Raji (cell line): ENCODE results near the gene SKOR2.

Experiments
- POLR2A ChIP-seq: IDR thresholded peaks from 2 replicates; pipeline ENCODE4 v1.6.1; 2011; ENCODE audit warnings: low read depth, low read length, control low read depth; ENCODE audit not compliant: insufficient read depth

Gene SKOR2, protein sequence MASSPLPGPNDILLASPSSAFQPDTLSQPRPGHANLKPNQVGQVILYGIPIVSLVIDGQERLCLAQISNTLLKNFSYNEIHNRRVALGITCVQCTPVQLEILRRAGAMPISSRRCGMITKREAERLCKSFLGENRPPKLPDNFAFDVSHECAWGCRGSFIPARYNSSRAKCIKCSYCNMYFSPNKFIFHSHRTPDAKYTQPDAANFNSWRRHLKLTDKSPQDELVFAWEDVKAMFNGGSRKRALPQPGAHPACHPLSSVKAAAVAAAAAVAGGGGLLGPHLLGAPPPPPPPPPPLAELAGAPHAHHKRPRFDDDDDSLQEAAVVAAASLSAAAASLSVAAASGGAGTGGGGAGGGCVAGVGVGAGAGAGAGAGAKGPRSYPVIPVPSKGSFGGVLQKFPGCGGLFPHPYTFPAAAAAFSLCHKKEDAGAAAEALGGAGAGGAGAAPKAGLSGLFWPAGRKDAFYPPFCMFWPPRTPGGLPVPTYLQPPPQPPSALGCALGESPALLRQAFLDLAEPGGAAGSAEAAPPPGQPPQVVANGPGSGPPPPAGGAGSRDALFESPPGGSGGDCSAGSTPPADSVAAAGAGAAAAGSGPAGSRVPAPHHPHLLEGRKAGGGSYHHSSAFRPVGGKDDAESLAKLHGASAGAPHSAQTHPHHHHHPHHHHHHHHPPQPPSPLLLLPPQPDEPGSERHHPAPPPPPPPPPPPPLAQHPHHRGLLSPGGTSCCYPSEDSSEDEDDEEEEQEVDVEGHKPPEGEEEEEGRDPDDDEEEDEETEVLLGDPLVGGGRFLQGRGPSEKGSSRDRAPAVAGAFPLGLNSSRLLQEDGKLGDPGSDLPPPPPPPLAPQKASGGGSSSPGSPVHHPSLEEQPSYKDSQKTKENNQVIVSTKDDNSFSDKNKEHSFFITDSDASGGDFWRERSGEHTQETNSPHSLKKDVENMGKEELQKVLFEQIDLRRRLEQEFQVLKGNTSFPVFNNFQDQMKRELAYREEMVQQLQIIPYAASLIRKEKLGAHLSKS

GRCh38 chr18:47251289-47252120 is at the start of gene SKOR2:
TSS of gene SKOR2 (minus strand) at chr18:47251660. CDS start at chr18:47249183, 2,477 bp downstream.
- TF ChIP-seq POLR2A = no peak

DNA sequence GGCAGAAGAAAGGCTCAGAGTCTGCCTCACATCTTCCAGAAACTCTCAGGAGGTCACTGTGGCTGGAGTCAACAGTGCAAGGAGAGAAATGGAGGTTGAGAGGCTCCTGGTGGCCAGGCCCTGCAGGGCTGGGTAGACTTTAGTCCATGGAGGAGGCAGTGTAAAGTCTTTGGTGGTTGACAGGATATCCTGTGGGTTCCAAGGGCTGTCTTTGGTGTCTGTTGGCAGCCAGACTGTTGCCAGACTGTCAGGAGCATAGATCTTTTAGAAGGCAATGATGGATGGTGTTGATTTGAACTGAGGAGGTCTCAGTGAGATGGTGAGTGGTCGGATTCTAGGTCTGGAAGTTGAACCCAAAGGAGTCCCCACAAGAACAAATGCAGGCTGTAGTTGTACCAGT is 45.0 kb upstream of the SKOR2 start:
- no peak for TF ChIP-seq POLR2A

GRCh38 chr18:47294801-47295200 is 43.3 kb upstream of the SKOR2 start:
- no peak for TF ChIP-seq POLR2A

DNA sequence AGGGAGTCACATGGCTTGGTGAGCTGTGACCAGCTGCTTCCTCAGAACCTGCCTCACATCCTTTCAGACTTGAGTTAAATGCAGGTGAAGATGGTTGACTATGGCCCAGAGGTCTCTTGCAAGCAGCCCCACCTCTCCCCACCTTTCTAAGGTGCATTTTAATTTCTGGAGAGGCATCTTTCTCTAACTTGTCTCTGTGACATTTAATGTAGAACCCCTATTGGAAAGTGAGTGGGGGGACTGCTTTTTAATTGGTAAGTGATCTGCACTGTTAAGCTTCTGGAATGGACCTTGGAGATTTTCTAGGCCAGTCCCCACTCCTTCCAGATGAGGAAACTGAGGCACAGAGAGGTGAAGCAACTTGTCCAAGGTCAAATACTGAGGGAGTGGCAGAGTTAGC is 37.3 kb upstream of the SKOR2 start:
- no peak for TF ChIP-seq POLR2A

DNA sequence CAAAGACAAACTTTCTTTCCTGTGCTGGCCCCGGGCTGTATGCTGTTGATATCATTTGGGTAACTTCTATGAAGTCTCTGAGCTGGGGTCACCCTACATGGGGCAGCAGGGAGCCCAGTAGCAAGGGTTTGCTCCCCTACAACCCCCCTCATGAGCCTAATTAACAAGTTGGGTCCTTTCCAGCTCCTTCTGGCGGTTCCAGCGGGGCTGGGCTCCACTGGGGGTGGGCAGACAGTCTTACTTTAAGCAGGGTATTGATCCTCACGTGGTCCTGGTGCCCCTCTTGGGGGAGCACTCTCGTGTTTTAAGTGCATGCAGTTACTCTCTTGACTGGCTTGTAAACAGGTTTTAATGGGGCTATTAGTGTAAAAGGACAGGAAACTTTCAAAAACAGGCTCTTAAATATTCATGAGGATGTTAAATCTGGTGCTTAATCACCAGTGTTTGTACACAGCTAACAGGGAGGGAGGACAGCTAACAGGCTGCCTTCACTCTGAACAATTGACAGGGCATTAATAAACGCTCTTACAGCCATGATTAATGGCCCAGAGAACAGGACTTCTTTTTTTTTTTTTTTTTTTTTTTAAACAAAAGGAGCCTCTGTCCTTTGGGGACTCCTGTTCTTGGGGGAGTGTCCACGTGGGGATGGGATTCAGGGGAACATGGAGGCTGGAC is 36.6 kb upstream of the SKOR2 start:
- TF ChIP-seq POLR2A = no peak

DNA sequence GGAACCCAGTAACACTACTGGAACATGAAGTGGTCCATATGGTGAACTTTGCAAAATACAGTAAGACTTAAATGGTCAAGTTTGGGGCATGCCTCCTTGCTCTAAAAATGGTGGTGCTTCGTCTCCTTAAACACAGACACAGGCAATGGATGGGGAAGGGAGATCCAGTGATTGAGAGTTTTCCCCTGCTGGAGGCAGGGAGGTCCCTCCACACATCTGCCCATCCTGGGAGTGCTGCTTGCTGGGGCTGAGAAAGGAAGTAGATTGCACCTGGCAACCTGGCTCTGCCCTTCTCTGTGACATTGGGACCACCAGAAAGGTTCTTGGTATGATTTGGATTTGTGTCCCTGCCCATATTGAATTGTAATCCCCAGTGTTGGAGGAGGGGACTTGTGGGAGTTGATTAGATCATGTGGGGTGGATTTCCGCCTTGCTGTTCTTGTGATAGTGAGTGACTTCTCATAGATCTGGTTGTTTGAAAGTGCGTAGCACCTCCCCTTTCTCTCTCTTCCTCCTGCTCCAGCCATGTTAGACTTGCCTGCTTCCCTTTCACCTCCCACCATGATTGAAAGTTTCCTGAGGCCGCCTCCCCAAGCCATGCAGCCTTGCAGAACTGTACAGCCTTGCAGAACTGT is 35.4 kb upstream of the SKOR2 start:
- no peak for TF ChIP-seq POLR2A

DNA sequence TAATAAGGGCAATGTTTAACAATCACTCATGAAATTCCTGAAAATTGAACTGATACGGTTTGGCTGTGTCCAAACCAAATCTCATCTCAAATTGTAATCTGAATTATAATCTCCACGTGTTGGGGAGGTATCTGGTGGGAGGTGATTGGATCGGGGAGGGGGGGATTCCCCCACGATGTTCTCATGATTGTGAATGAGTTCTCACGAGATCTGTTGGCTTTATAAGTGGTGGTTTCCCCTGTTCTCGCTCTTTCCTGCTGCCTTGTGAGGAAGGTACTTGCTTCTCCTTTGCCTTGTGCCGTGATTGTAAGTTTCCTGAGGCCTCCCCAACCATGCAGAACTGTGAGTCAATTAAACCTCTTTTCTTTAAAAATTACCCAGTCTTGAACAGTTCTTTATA is 34.0 kb upstream of the SKOR2 start:
- TF ChIP-seq POLR2A = no peak

- no peak for TF ChIP-seq POLR2A
Measured at GRCh38 chr18:47284721-47285395, 33.4 kb upstream of the SKOR2 start.

- no peak for TF ChIP-seq POLR2A
Measured at GRCh38 chr18:47283476-47283875, 32.0 kb upstream of the SKOR2 start.

- no peak for TF ChIP-seq POLR2A
Measured at GRCh38 chr18:47280121-47280520, 28.7 kb upstream of the SKOR2 start.

DNA sequence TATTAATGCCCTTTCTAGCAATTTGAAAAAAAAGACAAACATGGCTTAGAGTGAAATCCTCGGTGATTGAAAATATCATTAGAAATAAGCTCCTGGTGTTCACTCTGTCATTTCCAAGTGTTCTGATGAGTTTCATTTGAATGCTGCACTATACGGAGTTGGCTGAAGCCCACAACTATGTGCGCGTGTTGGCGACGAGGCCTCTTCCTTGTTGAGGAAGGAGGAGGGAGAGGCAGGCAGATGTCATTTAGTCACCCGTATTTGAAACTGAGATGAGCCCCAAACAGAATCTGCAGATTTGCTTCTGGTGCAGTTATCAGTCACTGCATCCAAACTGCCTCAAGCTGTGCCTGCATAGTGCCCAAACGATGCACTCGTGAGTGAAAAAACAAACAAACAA is 23.5 kb upstream of the SKOR2 start:
- no peak for TF ChIP-seq POLR2A

DNA sequence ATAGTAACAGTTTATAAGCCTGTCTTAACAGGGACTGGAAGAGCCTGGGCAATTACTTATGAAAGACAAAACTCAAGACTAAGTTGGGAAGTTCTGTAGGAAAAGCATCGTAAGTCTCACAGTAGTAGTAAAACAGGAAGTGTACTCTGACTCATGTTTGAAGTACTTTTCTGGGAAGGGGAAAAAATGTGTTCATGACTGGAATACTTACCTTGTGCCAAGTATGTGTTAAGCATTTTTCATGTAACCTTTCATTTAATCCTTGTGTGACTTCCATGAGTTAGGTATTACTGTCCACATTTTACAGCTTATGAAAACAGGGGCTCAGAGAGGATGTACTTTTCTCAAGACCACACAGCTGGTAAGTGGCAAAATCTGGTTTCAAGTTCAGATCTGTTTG is 13.7 kb upstream of the SKOR2 start:
- no peak for TF ChIP-seq POLR2A

DNA sequence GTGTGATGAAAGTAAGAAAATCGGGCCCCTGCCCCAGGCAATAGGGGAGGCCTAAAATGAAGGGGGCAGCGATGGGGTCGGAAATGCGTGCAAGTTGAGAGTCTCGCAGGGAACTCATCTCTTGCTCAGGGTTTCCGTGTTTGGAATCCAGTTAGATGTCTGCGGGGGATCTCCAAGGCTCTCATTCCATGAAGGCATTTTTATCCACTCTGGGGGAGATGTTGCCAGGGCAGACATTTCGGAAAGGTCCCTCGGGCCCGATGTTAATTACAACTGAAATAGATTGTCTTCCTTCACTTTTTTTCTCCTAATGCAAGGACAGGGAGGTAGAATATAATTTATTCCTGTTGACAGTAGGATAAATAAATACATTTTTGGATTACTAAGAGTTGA is 12.8 kb upstream of the SKOR2 start:
- no peak for TF ChIP-seq POLR2A
